ENCODE measurements around the gene TARBP1. TPM values are rescaled to one million over a fixed set of nuclear protein-coding genes. Genes with fewer than 3 reads are reported as not detected.
A peak's percentile ranks its signal among the peaks of the same experiment; 100 is the strongest.

TARBP1 gene
- total and polyA plus RNA-seq, 2 of the 8 experiments (the other 6 are each of a cell fraction or from before 2014, with no cell fraction given): 21.9 to 32.3 TPM

DNA sequence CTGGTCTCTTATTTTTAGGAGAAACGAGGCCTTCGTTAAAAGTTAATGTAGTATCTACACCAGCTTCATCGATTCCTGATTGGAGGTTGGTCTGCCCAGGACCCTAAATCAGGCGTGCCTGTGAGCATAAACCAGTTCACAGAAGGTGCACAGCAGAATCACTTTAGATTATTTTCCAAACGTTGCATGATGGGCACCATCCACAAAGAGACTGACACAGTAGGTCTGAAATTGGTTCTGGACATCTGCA lies 256 bp upstream of the TARBP1 start:
- Histone ChIP-seq H4K91ac (replicated peaks; ENCODE audit: insufficient read length, low read length) (no peak overlapping the region), H3K9ac (replicated peaks in 1 of 4; ENCODE audit: extremely low read depth in 1 of 4, low read depth in 3 of 4, low read length in 3 of 4) (no peak overlapping the region), H3K23ac (ENCODE audit: insufficient read length) (no peak overlapping the region), H3K4me1 (replicated peaks in 1 of 4; ENCODE audit: control insufficient read depth in 3 of 4, insufficient read depth in 4 of 4, low read length in 3 of 4) (peaks cover 3 to 17% (median 11%) of the 10 kb centered on the region in 4 experiments), H3K36me3 (ENCODE audit: control insufficient read depth in 2 of 4, insufficient read depth in 4 of 4, low read length in 3 of 4) (no peaks in the 10 kb centered on the region), H3K79me2 (ENCODE audit: control insufficient read depth in 1 of 2, insufficient read depth in 2 of 2, low read length in 2 of 2) (peaks cover 0 to 31% of the 10 kb centered on the region in 2 experiments; a peak in 2 of 4 replicates), H2AK5ac (ENCODE audit: low read depth, low read length) (no peak overlapping the region), H3K9me3 (ENCODE audit: insufficient read depth in 2 of 2, low read depth in 1 of 2, low read length in 1 of 2) (no peaks in the 10 kb centered on the region), H3K79me1 (ENCODE audit: low read depth, low read length) (no peaks in the 10 kb centered on the region; the same call in 1 of the 2 replicates), H3K56ac (replicated peaks; ENCODE audit: insufficient read length, low read depth, low read length) (no peak overlapping the region), H4K8ac (ENCODE audit: extremely low read depth, insufficient read depth, low read length) (no peak overlapping the region), H3K23me2 (ENCODE audit: low read depth, low read length) (peaks cover 8% of the 10 kb centered on the region), H2BK15ac (ENCODE audit: low read length) (no peak overlapping the region), H4K20me1 (replicated peaks in 1 of 2; ENCODE audit: control insufficient read depth in 1 of 2, insufficient read depth in 2 of 2, low read length in 2 of 2) (no peaks in the 10 kb centered on the region), H2AFZ (ENCODE audit: low read length) (peak overlapping the region; percentile 71; the same call in 1 of the 2 replicates), H3K4ac (replicated peaks; ENCODE audit: insufficient read length, low read depth, low read length) (no peak overlapping the region), H3K18ac (ENCODE audit: extremely low read depth, low read length) (no peak overlapping the region; the same call in 1 of the 2 replicates), H2BK12ac (ENCODE audit: low read depth, low read length) (no peak overlapping the region), H3K27ac (ENCODE audit: low read depth, low read length) (no peak overlapping the region), H4K5ac (ENCODE audit: insufficient read length, low read depth, low read length) (no peak overlapping the region), H3K4me2 (ENCODE audit: insufficient read depth in 1 of 2, low read depth in 2 of 2, low read length in 2 of 2) (peak overlapping the region; percentile 72 to 93; a peak in 3 of 4 replicates), H3K14ac (ENCODE audit: insufficient read length) (no peak overlapping the region), H2BK120ac (replicated peaks; ENCODE audit: low read depth, low read length) (no peak overlapping the region), H3K27me3 (replicated peaks in 1 of 4; ENCODE audit: control insufficient read depth in 3 of 4, extremely low read depth in 1 of 4, insufficient read depth in 3 of 4, low read length in 3 of 4) (peaks cover 0 to 6% (median 3%) of the 10 kb centered on the region in 4 experiments; a peak in 6 of 7 replicates), H2BK20ac (ENCODE audit: low read length) (no peak overlapping the region), H3K4me3 (ENCODE audit: extremely low read depth in 1 of 4, insufficient read depth in 2 of 4, low read depth in 3 of 4, low read length in 4 of 4) (peak overlapping the region; percentile 54 to 76 (median 72); a peak in 6 of 8 replicates), H2BK5ac (ENCODE audit: low read depth, low read length) (no peak overlapping the region)
- POLR2A ChIA-PET (ENCODE audit: partially characterized antibody): interaction anchor here (1.9 kb wide), 1 partner anchor 10 kb away, joined by 4 read pairs; no protein-coding TSS in a partner anchor
- 33% methylated on average over 5 of the region's 5 CpGs; no CpG with 5 or more reads in 1 of the 2 experiments for WGBS, 2 experiments (ENCODE audit: extremely low coverage in 1 of 2, insufficient coverage in 1 of 2, insufficient read length in 1 of 2, insufficient replicate concordance in 2 of 2, low coverage in 1 of 2, low lambda C conversion rate in 2 of 2, missing lambda C conversion rate in 1 of 2)
- CTCF ChIA-PET (ENCODE audit: partially characterized antibody): no interaction called here
- no peak for FAIRE-seq
- TF ChIP-seq HDAC6 (IDR thresholded peaks at IDR 0.05; ENCODE audit: low read depth, low read length): no peak
- TF ChIP-seq, protein P1, sequence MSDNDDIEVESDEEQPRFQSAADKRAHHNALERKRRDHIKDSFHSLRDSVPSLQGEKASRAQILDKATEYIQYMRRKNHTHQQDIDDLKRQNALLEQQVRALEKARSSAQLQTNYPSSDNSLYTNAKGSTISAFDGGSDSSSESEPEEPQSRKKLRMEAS (IDR thresholded peaks at IDR 0.05): no peak
- TF ChIP-seq ASH2L (IDR thresholded peaks at IDR 0.05; ENCODE audit: low read length): no peak
- no peak for TF ChIP-seq NANOG (IDR thresholded peaks at IDR 0.05; ENCODE audit: insufficient read depth, low read depth, low read length, poor library complexity, severe bottlenecking)
- no peak for DNase-seq (ENCODE audit: low read depth in 1 of 2, low spot score in 2 of 2)
